Subcutaneous adipose tissue (tissue), 4 donors: ENCODE measurements around the gene TMEM260. TPM values are rescaled to one million over a fixed set of nuclear protein-coding genes. Genes with fewer than 3 reads are reported as not detected.

Experiments
- CTCF ChIP-seq: fragments of 450-650 bp; IDR thresholded peaks from one replicate; pipeline ENCODE4 v1.5.1; 2016; ENCODE audit warnings: low read depth, mild to moderate bottlenecking, control low read depth, antibody characterized with exemption, moderate library complexity
- total RNA-seq, 4 donors: library from RNA; depleted of rRNA; stranded (reverse); fragments of >200 nt; gene quantifications; one replicate each; pipeline ENCODE4 v1.1.0, GENCODE V29; 2016

The TMEM260 gene
- total RNA-seq, 4 donors from 2014 or later = 13.6 to 25.8 (median 18.0) TPM

- TF ChIP-seq CTCF = no peak
Observed at GRCh38 chr14:56659378-56659777, 79.8 kb downstream of the TMEM260 start.

- no peak for TF ChIP-seq CTCF
Observed at GRCh38 chr14:56659964-56660551, 80.5 kb downstream of the TMEM260 start.

GRCh38 chr14:56660677-56661389, 81.2 kb downstream of the TMEM260 start:
- no peak for TF ChIP-seq CTCF

GRCh38 chr14:56661478-56661877, 81.9 kb downstream of the TMEM260 start:
- TF ChIP-seq CTCF = no peak

- TF ChIP-seq CTCF = no peak
Observed at GRCh38 chr14:56664811-56665421, 85.3 kb downstream of the TMEM260 start.

GRCh38 chr14:56666294-56666693, 86.7 kb downstream of the TMEM260 start:
- no peak for TF ChIP-seq CTCF

GRCh38 chr14:56666716-56667115, 87.1 kb downstream of the TMEM260 start:
- TF ChIP-seq CTCF = no peak
